Measurements from ENCODE around the gene SULT1A2. TPM values are rescaled to one million over a fixed set of nuclear protein-coding genes. Genes with fewer than 3 reads are reported as not detected.
"Not testable (repeated sequence)": the region's sequence is repeated elsewhere in the genome, so short reads cannot be mapped to it uniquely, and the experiment has no call there.

Gene SULT1A2
- total RNA-seq: 1 to 10 TPM in 1 of 4 donors, under 1 TPM in 2, not detected in 1; 0.34 to 1.5 (median 0.52) TPM
- polyA plus RNA-seq: under 1 TPM in 2 of 3 donors, not detected in 1; 0.09 to 0.34 TPM
- long read RNA-seq, donor 1: 0 reads
- long read RNA-seq, donor 2: 0 reads

- no peak within 1 kb of the TSS for H3K4me3 ChIP-seq
- 19 to 23% (median 22%) methylated on average over 11 of the region's 11 CpGs for WGBS, 3 donors
- no peak within 1 kb of the TSS for H3K27ac ChIP-seq
Measured at GRCh38 chr16:28596840-28597691, at the start of gene SULT1A2. Gene SULT1A2, minus strand, starts transcription at chr16:28597050. Its CDS starts 1,120 bp downstream, at chr16:28595930.

GRCh38 chr16:28639959-28640358, 43.1 kb upstream of the SULT1A2 start:
- 33 to 48% (median 45%) methylated on average over 1 to 2 of the region's 2 CpGs for WGBS, 3 donors
- H3K9me3 ChIP-seq; H3K4me3 ChIP-seq; ATAC-seq; H3K27ac ChIP-seq; H3K27me3 ChIP-seq (ENCODE audit: insufficient read depth in 3 of 3, low read length in 2 of 3); H3K36me3 ChIP-seq (ENCODE audit: insufficient read depth in 1 of 2, low read depth in 1 of 2); DNase-seq; H3K4me1 ChIP-seq; intact Hi-C loops (cut with DNase I): not testable (repeated sequence)

More at GRCh38 chr16:28596840-28597691, at the start of gene SULT1A2:
- DNase-seq (no peak), ATAC-seq (peak; percentile 20 to 36 (median 26))
- H3K9me3 ChIP-seq: no peaks in the 10 kb centered on the region
- TF ChIP-seq, protein P1, sequence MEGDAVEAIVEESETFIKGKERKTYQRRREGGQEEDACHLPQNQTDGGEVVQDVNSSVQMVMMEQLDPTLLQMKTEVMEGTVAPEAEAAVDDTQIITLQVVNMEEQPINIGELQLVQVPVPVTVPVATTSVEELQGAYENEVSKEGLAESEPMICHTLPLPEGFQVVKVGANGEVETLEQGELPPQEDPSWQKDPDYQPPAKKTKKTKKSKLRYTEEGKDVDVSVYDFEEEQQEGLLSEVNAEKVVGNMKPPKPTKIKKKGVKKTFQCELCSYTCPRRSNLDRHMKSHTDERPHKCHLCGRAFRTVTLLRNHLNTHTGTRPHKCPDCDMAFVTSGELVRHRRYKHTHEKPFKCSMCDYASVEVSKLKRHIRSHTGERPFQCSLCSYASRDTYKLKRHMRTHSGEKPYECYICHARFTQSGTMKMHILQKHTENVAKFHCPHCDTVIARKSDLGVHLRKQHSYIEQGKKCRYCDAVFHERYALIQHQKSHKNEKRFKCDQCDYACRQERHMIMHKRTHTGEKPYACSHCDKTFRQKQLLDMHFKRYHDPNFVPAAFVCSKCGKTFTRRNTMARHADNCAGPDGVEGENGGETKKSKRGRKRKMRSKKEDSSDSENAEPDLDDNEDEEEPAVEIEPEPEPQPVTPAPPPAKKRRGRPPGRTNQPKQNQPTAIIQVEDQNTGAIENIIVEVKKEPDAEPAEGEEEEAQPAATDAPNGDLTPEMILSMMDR (IDR thresholded peaks at IDR 0.05): no peak
- no peaks in the 10 kb centered on the region for H3K36me3 ChIP-seq (ENCODE audit: insufficient read depth in 1 of 2, low read depth in 1 of 2)
- H3K4me1 ChIP-seq: no peaks in the 10 kb centered on the region
- intact Hi-C loops (cut with DNase I): no loop called here
- H3K27me3 ChIP-seq (ENCODE audit: insufficient read depth in 3 of 3, low read length in 2 of 3): peaks cover 0 to 5% (median 0%) of the 10 kb centered on the region in 3 donors

DNA sequence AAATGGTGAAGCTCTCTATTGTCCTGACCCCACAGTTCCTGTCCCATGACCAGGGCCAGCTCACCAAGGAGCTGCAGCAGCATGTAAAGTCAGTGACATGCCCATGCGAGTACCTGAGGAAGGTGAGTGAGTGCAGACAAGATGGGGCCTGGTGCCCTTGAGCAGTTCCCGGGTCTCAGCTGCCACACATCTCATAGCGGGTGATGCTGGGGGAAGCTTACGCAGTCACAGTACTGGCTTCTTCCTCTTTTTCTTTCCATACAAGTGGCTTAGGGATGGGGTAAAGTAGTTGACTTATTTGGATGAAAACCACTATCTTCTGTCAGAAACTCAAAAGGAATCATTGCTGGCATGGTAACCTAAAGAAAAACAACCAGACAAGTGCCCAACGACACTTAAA, 41.5 kb upstream of the SULT1A2 start:
- intact Hi-C loops (cut with DNase I); DNase-seq; H3K27ac ChIP-seq; H3K27me3 ChIP-seq (ENCODE audit: insufficient read depth in 3 of 3, low read length in 2 of 3); ATAC-seq; H3K4me3 ChIP-seq; H3K4me1 ChIP-seq; H3K9me3 ChIP-seq; H3K36me3 ChIP-seq (ENCODE audit: insufficient read depth in 1 of 2, low read depth in 1 of 2): not testable (repeated sequence)
- whole genome bisulfite sequencing, 3 donors: 79 to 90% (median 82%) methylated on average over 4 of the region's 5 CpGs

DNA sequence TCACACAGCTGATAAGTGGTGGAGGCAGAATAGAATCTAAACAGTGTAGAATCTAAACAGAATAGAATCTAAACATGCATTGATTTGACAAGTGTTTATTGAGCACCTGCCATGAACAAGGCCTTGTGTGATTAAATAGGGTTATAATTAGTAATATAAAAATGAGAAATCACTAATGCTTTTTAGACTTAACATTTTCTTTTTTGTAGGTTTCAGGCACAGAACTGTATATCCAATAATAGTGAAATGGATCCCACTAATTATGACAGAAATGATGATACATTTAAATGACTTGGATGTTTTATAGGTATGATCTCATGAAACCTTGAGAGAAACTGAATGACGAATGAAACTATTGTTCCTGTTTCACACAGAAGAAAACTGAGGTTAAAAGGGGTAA, 40.9 kb upstream of the SULT1A2 start, which contains the start of gene NPIPB8:
Gene NPIPB8, plus strand, starts transcription at position 301 of the 400 bp plus-strand sequence. CDS start 296 bp downstream, outside the sequence.
- intact Hi-C loops (cut with DNase I): not testable (repeated sequence)
- WGBS, 3 donors: no CpG with 5 or more reads among the region's 1 CpG

DNA sequence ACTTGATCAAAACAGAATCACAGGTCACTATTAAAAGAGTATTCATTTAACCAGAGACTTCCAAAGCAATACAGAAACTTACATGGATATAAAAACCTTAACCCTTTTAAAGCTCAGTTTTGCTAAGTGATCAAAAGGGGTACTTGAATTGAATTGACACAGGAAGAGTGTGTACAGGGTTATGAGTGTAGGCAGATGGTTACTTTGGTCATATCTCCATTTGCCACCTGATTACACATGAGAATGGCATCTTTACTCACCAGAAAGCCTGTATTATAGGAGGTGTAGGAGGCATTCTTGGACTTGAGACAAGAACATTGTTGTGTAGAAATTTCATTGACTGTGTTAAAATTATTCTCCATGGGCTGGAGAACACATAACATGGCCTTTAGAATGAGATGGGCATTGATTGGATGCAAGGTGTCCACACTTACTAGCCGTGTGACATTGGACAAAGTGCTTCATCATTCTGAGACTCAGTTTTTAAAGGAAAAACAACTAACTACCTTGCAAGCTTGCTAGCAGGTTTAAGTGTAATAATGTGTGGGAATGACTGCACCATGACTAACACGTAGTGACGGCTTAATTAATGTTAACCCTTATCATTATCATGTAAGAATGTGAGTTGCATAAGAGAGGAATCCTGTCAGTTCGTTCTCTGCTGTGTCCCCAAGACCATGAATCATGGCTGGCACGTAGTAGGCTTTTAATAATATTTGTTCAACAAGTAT, 39.4 kb upstream of the SULT1A2 start:
- H3K9me3 ChIP-seq; H3K4me3 ChIP-seq; ATAC-seq; H3K36me3 ChIP-seq (ENCODE audit: insufficient read depth in 1 of 2, low read depth in 1 of 2); intact Hi-C loops (cut with DNase I); DNase-seq; H3K27me3 ChIP-seq (ENCODE audit: insufficient read depth in 3 of 3, low read length in 2 of 3); H3K27ac ChIP-seq; H3K4me1 ChIP-seq: not testable (repeated sequence)
- WGBS, 3 donors: 29 to 40% (median 39%) methylated on average over 5 of the region's 5 CpGs

More for the DNA sequence above, 40.9 kb upstream of the SULT1A2 start, which contains the start of gene NPIPB8:
- not testable (repeated sequence) for H3K9me3 ChIP-seq; H3K27ac ChIP-seq; H3K4me1 ChIP-seq; H3K36me3 ChIP-seq (ENCODE audit: insufficient read depth in 1 of 2, low read depth in 1 of 2); H3K27me3 ChIP-seq (ENCODE audit: insufficient read depth in 3 of 3, low read length in 2 of 3); H3K4me3 ChIP-seq; ATAC-seq; DNase-seq

- H3K9me3 ChIP-seq; H3K4me3 ChIP-seq; H3K27ac ChIP-seq; DNase-seq; intact Hi-C loops (cut with DNase I); H3K27me3 ChIP-seq (ENCODE audit: insufficient read depth in 3 of 3, low read length in 2 of 3); H3K4me1 ChIP-seq; H3K36me3 ChIP-seq (ENCODE audit: insufficient read depth in 1 of 2, low read depth in 1 of 2); ATAC-seq: not testable (repeated sequence)
- 62 to 71% (median 68%) methylated on average over 4 of the region's 5 CpGs for WGBS, 3 donors
Measured at GRCh38 chr16:28630905-28631304, 34.1 kb upstream of the SULT1A2 start.
